Hepatocyte (in vitro differentiated cells): ENCODE measurements around the gene MTFR1L.

ENCODE experiments used
- CTCF ChIP-seq: fragments of 200-600 bp; sonication (generic); IDR thresholded peaks from 2 replicates; pipeline ENCODE4 v1.5.1; 2016; ENCODE audit warnings: antibody characterized with exemption, mild to moderate bottlenecking; ENCODE audit not compliant: poor library complexity
- EZH2 ChIP-seq: fragments of 200-600 bp; sonication (generic); IDR thresholded peaks from 2 replicates; pipeline ENCODE4 v1.6.1; 2016; ENCODE audit warnings: antibody characterized with exemption, mild to moderate bottlenecking, borderline replicate concordance

DNA sequence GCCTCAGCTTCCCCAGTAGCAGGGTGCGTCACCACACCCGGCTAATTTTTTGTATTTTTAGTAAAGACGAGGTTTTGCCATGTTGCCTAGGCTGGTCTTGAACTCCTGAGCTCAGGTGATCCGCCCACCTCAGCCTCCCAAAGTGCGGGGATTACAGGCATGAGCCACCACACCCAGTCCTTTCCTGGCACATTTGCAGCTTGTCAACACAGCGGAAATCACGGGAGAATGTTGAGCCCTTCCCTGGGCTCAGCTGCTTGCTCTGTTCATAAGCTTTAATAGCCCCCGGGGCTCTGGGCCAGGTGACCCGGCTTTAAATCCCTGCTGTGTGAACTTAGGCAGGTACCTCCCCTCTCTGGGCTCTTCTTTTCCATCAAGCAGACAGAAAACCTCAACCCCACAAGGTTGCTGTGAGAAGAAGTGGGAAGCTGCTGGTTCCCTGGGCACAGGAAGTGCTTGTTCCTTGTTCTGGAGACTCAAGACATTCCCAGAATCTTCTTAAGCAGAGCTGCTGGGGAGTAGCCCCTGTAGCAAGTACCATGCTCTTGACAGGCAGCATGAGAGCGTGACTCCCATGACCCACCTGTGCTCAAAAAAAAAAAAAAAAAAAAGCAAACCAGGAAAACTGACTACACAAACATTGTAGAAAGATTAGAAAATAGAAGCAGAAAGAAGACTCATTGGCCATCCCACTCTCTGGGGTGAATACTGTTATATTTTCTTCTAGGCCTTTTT lies 34.3 kb upstream of the MTFR1L start:
- TF ChIP-seq CTCF (no peak), EZH2 (no peak)
